GM12864 (cell line): ENCODE data around the gene MET.

Experiments used
- DNase-seq: peaks from one replicate; pipeline ENCODE4 v3.0.0-alpha.2; 2011; ENCODE audit warnings: low read depth
- H3K4me3 ChIP-seq: 2 replicates; pipeline ENCODE4 v1.5.1; 2011; ENCODE audit warnings: mild to moderate bottlenecking, low read depth, low read length, control low read depth
- TF ChIP-seq, protein P1 (sequence below): IDR thresholded peaks from 2 replicates; pipeline ENCODE4 v1.5.1; 2011; ENCODE audit warnings: low read depth, mild to moderate bottlenecking, moderate library complexity, low read length, control low read depth, inconsistent platforms; ENCODE audit errors: missing control alignments

MET gene

GRCh38 chr7:116686812-116687419 lies 14.9 kb downstream of the MET start:
- TF ChIP-seq, protein P1, sequence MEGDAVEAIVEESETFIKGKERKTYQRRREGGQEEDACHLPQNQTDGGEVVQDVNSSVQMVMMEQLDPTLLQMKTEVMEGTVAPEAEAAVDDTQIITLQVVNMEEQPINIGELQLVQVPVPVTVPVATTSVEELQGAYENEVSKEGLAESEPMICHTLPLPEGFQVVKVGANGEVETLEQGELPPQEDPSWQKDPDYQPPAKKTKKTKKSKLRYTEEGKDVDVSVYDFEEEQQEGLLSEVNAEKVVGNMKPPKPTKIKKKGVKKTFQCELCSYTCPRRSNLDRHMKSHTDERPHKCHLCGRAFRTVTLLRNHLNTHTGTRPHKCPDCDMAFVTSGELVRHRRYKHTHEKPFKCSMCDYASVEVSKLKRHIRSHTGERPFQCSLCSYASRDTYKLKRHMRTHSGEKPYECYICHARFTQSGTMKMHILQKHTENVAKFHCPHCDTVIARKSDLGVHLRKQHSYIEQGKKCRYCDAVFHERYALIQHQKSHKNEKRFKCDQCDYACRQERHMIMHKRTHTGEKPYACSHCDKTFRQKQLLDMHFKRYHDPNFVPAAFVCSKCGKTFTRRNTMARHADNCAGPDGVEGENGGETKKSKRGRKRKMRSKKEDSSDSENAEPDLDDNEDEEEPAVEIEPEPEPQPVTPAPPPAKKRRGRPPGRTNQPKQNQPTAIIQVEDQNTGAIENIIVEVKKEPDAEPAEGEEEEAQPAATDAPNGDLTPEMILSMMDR, result no peak
- H3K4me3 ChIP-seq, result no peak overlapping the region
- DNase-seq, result no peak

GRCh38 chr7:116687801-116688201 lies 15.8 kb downstream of the MET start:
- TF ChIP-seq, protein P1, result no peak
- no peak for DNase-seq
- H3K4me3 ChIP-seq, result no peak overlapping the region

- no peak overlapping the region for H3K4me3 ChIP-seq
- TF ChIP-seq, protein P1, result no peak
- no peak for DNase-seq
Observed at GRCh38 chr7:116689790-116690259, 17.8 kb downstream of the MET start.

- DNase-seq, result no peak
- no peak overlapping the region for H3K4me3 ChIP-seq
- TF ChIP-seq, protein P1, result no peak
Observed at GRCh38 chr7:116691664-116692063, 19.7 kb downstream of the MET start.

DNA sequence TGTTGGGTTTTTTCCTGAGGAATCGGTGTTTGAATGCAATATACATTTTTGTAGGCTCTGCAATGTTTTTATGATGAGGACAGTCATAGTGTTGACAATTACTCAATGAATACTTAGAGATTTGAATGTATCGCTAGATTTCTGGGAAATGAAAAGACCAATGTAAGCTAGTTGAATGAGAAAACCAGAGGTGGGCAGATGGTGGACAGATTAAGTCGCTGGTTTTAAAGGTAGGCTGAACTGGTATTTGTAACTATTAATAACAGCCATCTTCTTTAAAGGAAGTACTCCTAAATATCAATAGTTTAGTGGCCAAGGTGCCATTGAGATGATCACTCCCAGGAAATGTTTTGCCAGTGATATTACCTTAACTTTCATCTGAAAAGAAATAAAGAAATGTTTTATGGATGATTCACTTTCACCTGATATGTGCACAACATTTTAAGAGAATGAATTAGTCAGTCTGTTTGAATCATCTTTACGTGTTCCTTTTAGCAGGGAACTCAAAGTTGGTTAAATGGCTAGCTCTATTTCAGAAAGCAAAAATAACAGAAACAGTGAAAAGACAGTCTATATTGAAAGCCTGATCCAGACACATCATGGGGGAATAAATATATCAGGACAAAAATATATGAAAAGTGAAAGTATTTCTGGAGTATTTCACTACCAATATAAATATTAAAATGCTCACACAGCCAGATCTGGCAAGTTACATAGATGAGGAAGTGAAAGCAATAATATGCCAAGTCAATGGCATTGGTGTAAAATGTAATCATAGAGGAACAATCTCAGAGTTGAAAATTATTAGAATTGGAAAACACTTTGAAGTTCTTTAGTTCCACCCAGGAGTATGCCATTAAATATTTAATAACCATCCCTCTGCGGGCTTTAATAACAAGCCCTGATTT lies 20.7 kb downstream of the MET start:
- TF ChIP-seq, protein P1, result no peak
- no peak overlapping the region for H3K4me3 ChIP-seq
- DNase-seq, result no peak

- no peak overlapping the region for H3K4me3 ChIP-seq
- DNase-seq, result no peak
- TF ChIP-seq, protein P1, result no peak
Observed at GRCh38 chr7:116696707-116697106, 24.7 kb downstream of the MET start.
